Stimulated activated CD8-positive, alpha-beta memory T cell treated with anti-CD3 and anti-CD28 coated beads, Interleukin-7, amount 100 ng/mL, for 4 hours (primary cell): ENCODE results near the gene PPFIBP2.

ENCODE experiments used
- DNase-seq, 2 donors: peaks; one replicate each; pipeline ENCODE4 v3.0.0-alpha.2; 2020; ENCODE audit warnings: low read depth in 2 of 2

PPFIBP2 gene

GRCh38 chr11:7551571-7551970, 37.8 kb downstream of the PPFIBP2 start:
- DNase-seq: no peak

- DNase-seq: no peak
Observed at GRCh38 chr11:7552666-7553065, 38.9 kb downstream of the PPFIBP2 start.

GRCh38 chr11:7555052-7555699, 41.4 kb downstream of the PPFIBP2 start:
- DNase-seq: no peak

- DNase-seq: no peak
Observed at GRCh38 chr11:7558046-7558445, 44.2 kb downstream of the PPFIBP2 start.

- DNase-seq: no peak
Observed at GRCh38 chr11:7559398-7560283, 45.8 kb downstream of the PPFIBP2 start.

- DNase-seq: no peak
Observed at GRCh38 chr11:7561562-7561961, 47.8 kb downstream of the PPFIBP2 start.

- DNase-seq: no peak
Observed at GRCh38 chr11:7563281-7563680, 49.5 kb downstream of the PPFIBP2 start.

- no peak for DNase-seq
Observed at GRCh38 chr11:7564803-7565202, 51.0 kb downstream of the PPFIBP2 start.

GRCh38 chr11:7567311-7567710, 53.5 kb downstream of the PPFIBP2 start:
- no peak for DNase-seq

- DNase-seq: no peak
Observed at GRCh38 chr11:7569044-7569443, 55.2 kb downstream of the PPFIBP2 start.

- no peak for DNase-seq
Observed at GRCh38 chr11:7570241-7570640, 56.4 kb downstream of the PPFIBP2 start.

- no peak for DNase-seq
Observed at GRCh38 chr11:7570938-7571521, 57.2 kb downstream of the PPFIBP2 start.

- DNase-seq: no peak
Observed at GRCh38 chr11:7571640-7572000, 57.8 kb downstream of the PPFIBP2 start.

GRCh38 chr11:7572001-7572712, 58.4 kb downstream of the PPFIBP2 start:
- DNase-seq: no peak

- DNase-seq: no peak
Observed at GRCh38 chr11:7573193-7573557, 59.4 kb downstream of the PPFIBP2 start.

GRCh38 chr11:7573558-7574296, 59.9 kb downstream of the PPFIBP2 start:
- DNase-seq: no peak

GRCh38 chr11:7574491-7575130, 60.8 kb downstream of the PPFIBP2 start:
- DNase-seq: no peak

- DNase-seq: no peak
Observed at GRCh38 chr11:7575841-7576725, 62.3 kb downstream of the PPFIBP2 start.

- DNase-seq: no peak
Observed at GRCh38 chr11:7576726-7577290, 63.0 kb downstream of the PPFIBP2 start.
